Measurements from ENCODE around the gene WNT10A.

DNA sequence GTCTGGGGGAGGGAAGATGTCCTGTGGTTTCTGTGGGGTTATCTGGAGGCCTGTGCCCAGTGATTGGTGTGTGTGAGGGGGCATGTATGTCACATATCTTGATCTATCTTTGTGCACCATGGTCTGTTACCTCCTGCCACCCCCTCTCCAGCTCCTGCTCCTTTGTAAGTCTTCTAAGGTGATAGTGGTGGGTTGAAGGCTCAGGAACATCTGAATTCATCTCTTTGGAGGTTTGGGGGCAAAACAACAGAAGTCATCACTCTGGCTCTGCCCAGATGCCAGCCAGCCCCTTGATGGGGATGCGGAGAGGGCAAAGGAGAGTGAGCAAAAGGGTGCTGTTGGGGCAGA lies 23.8 kb upstream of the WNT10A start:
- TF ChIP-seq, protein P1, sequence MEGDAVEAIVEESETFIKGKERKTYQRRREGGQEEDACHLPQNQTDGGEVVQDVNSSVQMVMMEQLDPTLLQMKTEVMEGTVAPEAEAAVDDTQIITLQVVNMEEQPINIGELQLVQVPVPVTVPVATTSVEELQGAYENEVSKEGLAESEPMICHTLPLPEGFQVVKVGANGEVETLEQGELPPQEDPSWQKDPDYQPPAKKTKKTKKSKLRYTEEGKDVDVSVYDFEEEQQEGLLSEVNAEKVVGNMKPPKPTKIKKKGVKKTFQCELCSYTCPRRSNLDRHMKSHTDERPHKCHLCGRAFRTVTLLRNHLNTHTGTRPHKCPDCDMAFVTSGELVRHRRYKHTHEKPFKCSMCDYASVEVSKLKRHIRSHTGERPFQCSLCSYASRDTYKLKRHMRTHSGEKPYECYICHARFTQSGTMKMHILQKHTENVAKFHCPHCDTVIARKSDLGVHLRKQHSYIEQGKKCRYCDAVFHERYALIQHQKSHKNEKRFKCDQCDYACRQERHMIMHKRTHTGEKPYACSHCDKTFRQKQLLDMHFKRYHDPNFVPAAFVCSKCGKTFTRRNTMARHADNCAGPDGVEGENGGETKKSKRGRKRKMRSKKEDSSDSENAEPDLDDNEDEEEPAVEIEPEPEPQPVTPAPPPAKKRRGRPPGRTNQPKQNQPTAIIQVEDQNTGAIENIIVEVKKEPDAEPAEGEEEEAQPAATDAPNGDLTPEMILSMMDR (IDR thresholded peaks at IDR 0.05) = no peak
- no peak for TF ChIP-seq POLR2A (IDR thresholded peaks at IDR 0.05)

Data from testis (tissue), 2 donors.